NCI-H82 treated with DMSO at 0.1 percent for 48 hours (cell line): Measurements from ENCODE around the gene PSME2.
"Not testable (repeated sequence)": the region's sequence is repeated elsewhere in the genome, so short reads cannot be mapped to it uniquely, and the experiment has no call there.

Experiments
- DNase-seq: peaks from one replicate; lab custom pipeline; 2025; ENCODE audit not compliant: unreplicated experiment; lab: John Stamatoyannopoulos, UW

The PSME2 gene

GRCh38 chr14:24115422-24116127 lies 30.8 kb downstream of the PSME2 start:
- no peak for DNase-seq

- peak; percentile 97 for DNase-seq
Observed at GRCh38 chr14:24114532-24115421, 31.6 kb downstream of the PSME2 start, which contains the start of the genes DCAF11 and NRL. Gene DCAF11 (plus strand): TSS chr14:24114777. CDS start chr14:24115595, 818 bp downstream. Gene NRL (minus strand): TSS chr14:24114949. CDS start chr14:24082848, 32,101 bp downstream.

- DNase-seq: peak; percentile 71
Observed at GRCh38 chr14:24113801-24114531, 32.4 kb downstream of the PSME2 start.

GRCh38 chr14:24113379-24113800 lies 33.0 kb downstream of the PSME2 start:
- DNase-seq: no peak

GRCh38 chr14:24110523-24110922 lies 35.9 kb downstream of the PSME2 start:
- DNase-seq: no peak

- no peak for DNase-seq
Observed at GRCh38 chr14:24110060-24110459, 36.4 kb downstream of the PSME2 start.

GRCh38 chr14:24108336-24108874 lies 38.0 kb downstream of the PSME2 start:
- DNase-seq: no peak

GRCh38 chr14:24106672-24107271 lies 39.6 kb downstream of the PSME2 start:
- DNase-seq: no peak

GRCh38 chr14:24105609-24106239 lies 40.7 kb downstream of the PSME2 start:
- DNase-seq: not testable (repeated sequence)

GRCh38 chr14:24103451-24103850 lies 43.0 kb downstream of the PSME2 start:
- DNase-seq: no peak

- no peak for DNase-seq
Observed at GRCh38 chr14:24102357-24103048, 43.9 kb downstream of the PSME2 start.

GRCh38 chr14:24100982-24101494 lies 45.4 kb downstream of the PSME2 start:
- DNase-seq: no peak

- no peak for DNase-seq
Observed at GRCh38 chr14:24100197-24100981, 46.0 kb downstream of the PSME2 start.

GRCh38 chr14:24098927-24099813 lies 47.2 kb downstream of the PSME2 start:
- DNase-seq: no peak

GRCh38 chr14:24098229-24098926 lies 48.0 kb downstream of the PSME2 start:
- no peak for DNase-seq

- DNase-seq: no peak
Observed at GRCh38 chr14:24096545-24097181, 49.7 kb downstream of the PSME2 start.
